Stimulated activated CD8-positive, alpha-beta memory T cell treated with anti-CD3 and anti-CD28 coated beads, Interleukin-12 subunit alpha, Interleukin-12 subunit beta, amount 100 ng/mL, for 24 hours (primary cell): ENCODE measurements around the gene NGDN.
"Not testable (repeated sequence)": the region's sequence is repeated elsewhere in the genome, so short reads cannot be mapped to it uniquely, and the experiment has no call there.

ENCODE experiments used
- DNase-seq: peaks from one replicate; pipeline ENCODE4 v3.0.0-alpha.2; 2020; ENCODE audit errors: extremely low read depth

Gene NGDN, protein sequence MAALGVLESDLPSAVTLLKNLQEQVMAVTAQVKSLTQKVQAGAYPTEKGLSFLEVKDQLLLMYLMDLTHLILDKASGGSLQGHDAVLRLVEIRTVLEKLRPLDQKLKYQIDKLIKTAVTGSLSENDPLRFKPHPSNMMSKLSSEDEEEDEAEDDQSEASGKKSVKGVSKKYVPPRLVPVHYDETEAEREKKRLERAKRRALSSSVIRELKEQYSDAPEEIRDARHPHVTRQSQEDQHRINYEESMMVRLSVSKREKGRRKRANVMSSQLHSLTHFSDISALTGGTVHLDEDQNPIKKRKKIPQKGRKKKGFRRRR

GRCh38 chr14:23469127-23469905 is at the start of gene NGDN:
TSS of gene NGDN (plus strand) at chr14:23469703. CDS start at chr14:23469716, 13 bp downstream.
- DNase-seq: peak; percentile 76

- DNase-seq: no peak
Measured at GRCh38 chr14:23421594-23421993, 47.9 kb upstream of the NGDN start.

DNA sequence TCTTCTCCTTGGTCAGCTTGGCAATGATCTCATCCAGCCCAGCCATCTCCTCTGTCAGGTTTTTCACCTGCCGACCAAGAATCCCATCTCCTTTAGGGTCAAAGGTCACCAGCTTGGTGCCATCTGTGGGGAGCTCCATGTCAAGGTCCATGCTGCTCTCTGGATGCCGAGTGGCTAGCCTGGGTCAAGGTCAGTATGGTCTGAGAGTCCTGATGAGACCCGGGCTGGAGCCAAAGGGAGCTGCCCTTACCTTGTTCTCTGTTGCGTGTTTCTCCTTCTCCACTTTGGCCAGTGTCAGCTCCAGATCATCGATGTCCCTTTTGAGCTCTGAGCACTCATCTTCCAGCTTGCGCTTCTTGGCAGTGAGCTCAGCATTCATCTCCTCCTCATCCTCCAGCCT is 45.8 kb upstream of the NGDN start:
- no peak for DNase-seq

DNA sequence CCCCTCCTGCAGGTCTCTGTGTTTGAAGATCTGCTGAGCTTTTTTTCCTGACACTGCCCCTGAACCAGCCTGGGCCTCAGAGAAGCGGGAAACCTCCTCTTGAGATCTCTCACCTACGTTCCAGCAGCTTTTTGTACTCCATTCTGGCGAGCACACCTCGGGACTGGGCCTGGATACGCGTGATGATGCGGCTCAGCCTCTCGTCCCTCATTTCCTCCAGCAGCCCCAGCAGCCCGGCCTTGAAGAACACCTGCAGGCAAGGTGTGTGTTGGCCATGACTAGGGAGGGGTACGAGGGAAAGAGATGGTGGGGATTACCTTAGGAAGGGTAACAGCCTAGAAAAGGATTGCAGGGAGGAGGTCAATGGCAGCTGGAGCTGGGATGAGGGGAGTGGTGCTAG is 44.3 kb upstream of the NGDN start:
- DNase-seq: no peak

- DNase-seq: not testable (repeated sequence)
Measured at GRCh38 chr14:23425798-23426197, 43.7 kb upstream of the NGDN start.

- DNase-seq: no peak
Measured at GRCh38 chr14:23428686-23429495, 40.6 kb upstream of the NGDN start.

GRCh38 chr14:23430016-23430722 is 39.3 kb upstream of the NGDN start:
- no peak for DNase-seq

- no peak for DNase-seq
Measured at GRCh38 chr14:23430723-23431085, 38.8 kb upstream of the NGDN start.

GRCh38 chr14:23431486-23431885 is 38.0 kb upstream of the NGDN start:
- DNase-seq: no peak

DNA sequence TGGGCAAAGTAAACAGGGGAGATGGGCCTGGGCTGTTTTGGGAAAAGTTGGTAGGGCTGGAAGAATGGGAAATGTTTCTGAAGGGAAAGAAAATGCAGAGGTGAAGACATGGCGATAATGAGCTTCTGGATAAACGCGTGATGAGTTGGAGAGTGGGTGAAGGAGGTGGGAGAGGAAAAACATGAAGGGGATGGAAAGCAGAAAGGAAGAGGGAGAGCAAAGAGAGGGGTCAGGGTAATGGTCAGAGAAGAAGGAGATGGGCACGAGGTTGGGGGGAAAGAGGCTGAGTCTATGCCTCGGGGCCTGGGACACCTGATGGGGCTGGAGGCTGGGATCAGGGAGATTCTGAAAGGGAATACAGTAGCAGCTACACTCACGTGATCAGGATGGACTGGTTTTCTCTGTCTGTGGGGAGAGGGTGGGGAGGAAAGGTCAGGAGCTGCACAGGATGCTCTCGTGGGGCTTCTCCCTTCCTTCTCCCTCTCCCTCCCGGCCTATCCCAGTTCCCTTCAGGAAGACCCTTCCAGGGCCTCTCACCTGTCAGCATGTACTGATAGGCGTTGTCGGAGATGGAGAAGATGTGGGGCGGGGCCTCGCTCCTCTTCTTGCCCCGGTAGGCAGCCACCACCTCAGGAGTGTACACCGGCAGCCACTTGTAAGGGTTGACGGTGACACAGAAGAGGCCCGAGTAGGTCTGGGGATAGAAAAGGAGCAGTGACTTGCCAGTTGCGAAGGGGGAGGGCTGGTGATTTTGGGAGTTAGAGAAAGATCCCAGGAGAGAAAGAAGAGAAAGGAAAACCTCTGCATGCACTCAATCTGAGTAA is 37.2 kb upstream of the NGDN start:
- DNase-seq: no peak

- DNase-seq: no peak
Measured at GRCh38 chr14:23432946-23433345, 36.6 kb upstream of the NGDN start.

GRCh38 chr14:23433457-23433856 is 36.0 kb upstream of the NGDN start:
- DNase-seq: no peak

- DNase-seq: no peak
Measured at GRCh38 chr14:23434488-23435222, 34.8 kb upstream of the NGDN start.

DNA sequence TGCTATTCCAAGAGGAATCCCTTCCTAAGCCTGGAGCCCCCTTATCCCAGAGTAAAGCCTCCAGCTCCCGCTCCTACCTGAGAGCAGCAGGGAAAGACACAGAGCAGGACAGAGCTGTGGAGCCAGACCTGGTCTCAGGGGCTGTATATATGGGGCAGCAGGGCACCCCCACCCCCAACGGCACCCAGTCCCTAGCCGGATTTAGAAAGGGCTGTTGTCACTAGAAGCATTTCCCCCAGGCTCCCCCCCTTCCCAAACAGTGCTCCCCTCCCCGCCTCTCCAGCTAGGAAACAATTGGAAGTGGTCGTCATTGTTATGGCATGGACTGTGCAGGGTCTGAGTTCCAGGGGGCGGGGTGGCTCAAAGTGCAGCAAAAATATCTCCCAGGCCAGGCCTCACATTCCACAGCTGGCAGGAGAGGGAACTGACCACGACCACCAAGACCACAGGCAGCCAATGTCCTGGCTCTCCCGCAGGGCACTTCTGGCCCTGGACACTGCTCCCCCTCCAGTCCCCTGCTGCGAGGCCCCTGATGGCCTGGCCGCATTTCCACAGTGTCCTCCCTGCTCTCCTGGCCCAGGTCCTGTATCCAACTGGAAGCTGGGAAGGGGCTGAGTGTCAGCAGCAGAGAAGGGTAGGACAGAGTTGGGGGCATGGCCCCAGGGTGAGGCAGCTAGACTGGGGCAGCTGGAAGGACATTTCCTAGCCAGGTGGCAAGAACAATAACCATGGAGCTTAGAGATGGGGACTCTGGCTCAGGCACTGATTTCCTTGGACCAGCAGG is 33.8 kb upstream of the NGDN start, which contains the start of gene MYH7:
Gene MYH7, minus strand, starts transcription at position 118 of the 784 bp plus-strand sequence. CDS start 1,928 bp downstream, outside the sequence.
- no peak for DNase-seq

DNA sequence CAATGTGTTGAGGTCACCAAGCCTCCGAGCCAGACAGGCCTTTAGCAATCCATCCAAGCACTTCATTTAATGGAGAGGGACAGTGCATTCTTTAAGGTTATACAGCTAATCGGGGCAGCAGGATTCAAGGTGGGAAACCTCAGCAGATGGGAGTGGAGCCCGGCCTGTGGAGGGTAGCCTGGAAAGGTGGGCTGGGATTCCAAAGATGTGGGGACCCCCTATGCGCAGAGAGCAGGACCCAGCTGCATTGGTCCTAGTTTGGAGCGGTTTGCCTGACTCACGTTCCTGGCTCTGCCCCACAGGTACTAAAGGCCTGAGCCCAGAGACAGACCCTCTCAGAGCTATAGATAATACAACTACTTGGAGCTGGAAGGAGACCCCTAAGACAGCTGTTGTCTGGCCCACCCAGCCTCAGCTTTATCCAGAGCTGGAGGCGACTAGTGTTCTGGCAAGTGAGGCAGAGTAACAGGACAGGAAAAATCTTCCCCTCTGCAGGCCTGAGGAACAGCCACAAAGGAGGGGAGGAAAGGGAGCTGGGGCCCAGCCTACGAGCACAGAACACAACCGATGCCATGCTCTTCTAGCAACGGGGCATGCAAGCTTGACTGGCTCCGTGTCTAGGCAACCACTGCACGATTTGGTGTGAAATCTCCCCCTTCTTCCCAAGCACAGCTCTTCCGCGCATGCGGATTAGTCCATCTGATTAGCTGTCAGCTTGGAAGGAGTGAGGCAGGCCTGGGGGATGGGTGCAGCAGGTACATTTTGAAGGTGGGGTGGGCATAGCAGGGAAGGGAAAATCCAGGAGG is 33.0 kb upstream of the NGDN start:
- DNase-seq: no peak

GRCh38 chr14:23437133-23438100 is 32.1 kb upstream of the NGDN start:
- DNase-seq: no peak
